Suprapubic skin (tissue), 4 donors: Measurements from ENCODE around the gene MYH7B.

ENCODE experiments used
- EP300 ChIP-seq: sonication (generic); formaldehyde crosslinking; IDR thresholded peaks from one replicate; pipeline ENCODE4 v1.6.1; 2017; ENCODE audit warnings: antibody characterized with exemption
- POLR2A ChIP-seq, 2 donors: fragments of 450-650 bp; IDR thresholded peaks; one replicate each; pipeline ENCODE4 v1.6.1; 2017; ENCODE audit warnings: antibody characterized with exemption in 2 of 2, mild to moderate bottlenecking in 2 of 2, moderate library complexity in 2 of 2
- POLR2AphosphoS5 ChIP-seq, 3 donors: sonication (generic); formaldehyde crosslinking; IDR thresholded peaks; one replicate each; pipeline ENCODE4 v1.6.1; 2017; ENCODE audit warnings: antibody characterized with exemption in 3 of 3
- TF ChIP-seq, protein P1 (sequence below), 2 donors: fragments of 200-600 bp in 1 of 2; fragments of 450-650 bp in 1 of 2; sonication (generic) in 1 of 2; IDR thresholded peaks; one replicate each; pipeline ENCODE4 v1.5.1; 2016 to 2019; ENCODE audit warnings: antibody characterized with exemption in 2 of 2, mild to moderate bottlenecking in 1 of 2, moderate library complexity in 1 of 2

GRCh38 chr20:34916774-34917354 is 38.8 kb upstream of the MYH7B start:
- TF ChIP-seq, protein P1, sequence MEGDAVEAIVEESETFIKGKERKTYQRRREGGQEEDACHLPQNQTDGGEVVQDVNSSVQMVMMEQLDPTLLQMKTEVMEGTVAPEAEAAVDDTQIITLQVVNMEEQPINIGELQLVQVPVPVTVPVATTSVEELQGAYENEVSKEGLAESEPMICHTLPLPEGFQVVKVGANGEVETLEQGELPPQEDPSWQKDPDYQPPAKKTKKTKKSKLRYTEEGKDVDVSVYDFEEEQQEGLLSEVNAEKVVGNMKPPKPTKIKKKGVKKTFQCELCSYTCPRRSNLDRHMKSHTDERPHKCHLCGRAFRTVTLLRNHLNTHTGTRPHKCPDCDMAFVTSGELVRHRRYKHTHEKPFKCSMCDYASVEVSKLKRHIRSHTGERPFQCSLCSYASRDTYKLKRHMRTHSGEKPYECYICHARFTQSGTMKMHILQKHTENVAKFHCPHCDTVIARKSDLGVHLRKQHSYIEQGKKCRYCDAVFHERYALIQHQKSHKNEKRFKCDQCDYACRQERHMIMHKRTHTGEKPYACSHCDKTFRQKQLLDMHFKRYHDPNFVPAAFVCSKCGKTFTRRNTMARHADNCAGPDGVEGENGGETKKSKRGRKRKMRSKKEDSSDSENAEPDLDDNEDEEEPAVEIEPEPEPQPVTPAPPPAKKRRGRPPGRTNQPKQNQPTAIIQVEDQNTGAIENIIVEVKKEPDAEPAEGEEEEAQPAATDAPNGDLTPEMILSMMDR (IDR thresholded peaks at IDR 0.05) = no peak
- TF ChIP-seq POLR2A (IDR thresholded peaks at IDR 0.05) = no peak
- no peak for TF ChIP-seq POLR2AphosphoS5 (IDR thresholded peaks at IDR 0.05)
- no peak for TF ChIP-seq EP300
